ENCODE data around the gene KRT80.

The KRT80 gene

DNA sequence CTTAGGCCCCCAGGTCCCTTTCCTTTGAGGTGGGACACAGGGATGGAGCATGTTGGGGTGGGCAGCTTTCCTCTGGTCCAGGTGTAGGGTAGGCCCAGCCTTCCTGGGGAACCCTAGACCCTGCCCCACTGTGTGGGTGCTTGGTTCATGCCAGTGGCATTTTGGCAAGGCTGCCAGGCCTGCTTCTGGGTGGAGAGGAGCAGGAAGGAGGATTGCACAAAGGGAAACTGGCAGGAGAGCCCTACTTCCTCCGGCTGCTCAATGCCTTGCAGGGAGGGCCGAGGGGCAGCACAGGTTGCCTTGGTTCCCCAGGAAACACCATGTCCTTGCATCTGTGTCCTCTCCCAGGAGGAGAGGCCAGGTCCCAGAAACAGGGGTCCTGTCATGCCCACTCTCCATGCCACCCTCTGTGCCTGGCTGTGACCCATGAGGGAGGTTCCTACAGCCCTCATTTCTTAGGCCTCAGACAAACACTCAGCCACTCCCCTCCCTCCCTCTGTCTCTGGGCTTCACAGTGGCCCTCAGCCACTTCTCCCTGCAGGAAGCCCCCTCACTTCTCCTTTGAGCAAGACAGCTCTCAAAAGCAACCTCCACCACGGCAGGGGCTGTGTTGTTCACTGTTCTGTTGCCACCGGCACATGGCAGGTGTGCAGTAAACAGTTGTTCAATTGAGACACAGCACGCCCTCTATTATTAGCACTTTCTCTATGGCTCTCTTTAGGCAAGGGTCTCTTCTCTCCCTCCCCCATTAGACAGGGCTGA lies 6.8 kb upstream of the KRT80 start:
- DNase-seq (ENCODE audit: low read depth in 3 of 3): no peak

DNA sequence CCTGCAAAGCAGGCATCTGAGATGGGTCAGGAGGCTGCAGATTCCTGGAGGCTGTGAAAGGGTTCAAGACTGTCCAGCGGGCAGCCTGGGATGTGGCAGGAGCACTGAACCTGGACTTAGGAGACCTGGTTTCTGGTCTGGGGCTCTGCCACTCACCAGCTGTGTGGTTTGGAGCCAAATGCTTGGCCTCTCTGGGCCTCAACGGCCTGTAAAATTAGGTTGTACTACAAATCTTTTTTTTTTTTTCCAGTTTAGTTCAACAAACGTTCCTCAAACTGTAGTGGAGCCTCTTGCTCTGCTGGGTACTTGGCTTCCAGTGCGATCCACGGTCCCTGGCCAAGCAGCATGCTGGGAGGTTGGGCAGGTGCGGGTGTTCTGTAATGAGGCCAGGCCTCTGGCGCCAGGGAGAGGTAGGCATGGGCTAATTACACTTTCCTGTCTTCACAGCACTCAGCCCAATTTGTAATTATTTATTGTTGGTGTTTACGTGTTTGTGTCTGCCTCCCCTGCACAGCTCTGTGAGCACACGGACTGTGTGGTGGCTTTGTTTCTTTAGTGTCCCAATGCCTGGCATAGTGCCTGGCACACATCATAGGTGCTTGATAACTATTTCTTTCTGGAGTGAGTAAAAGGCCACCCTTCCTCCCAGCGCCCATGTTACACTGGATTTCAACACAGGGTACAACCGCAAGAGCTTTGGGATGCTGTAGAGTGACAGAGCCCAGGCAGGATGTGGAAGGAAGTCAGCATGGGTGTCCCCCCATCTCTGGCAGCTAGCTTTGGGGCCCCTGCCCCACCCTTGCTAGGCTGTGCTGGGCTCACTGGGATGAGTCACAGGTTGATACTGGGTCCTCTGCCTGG lies 5.8 kb upstream of the KRT80 start:
- DNase-seq (ENCODE audit: low read depth in 3 of 3): no peak

DNA sequence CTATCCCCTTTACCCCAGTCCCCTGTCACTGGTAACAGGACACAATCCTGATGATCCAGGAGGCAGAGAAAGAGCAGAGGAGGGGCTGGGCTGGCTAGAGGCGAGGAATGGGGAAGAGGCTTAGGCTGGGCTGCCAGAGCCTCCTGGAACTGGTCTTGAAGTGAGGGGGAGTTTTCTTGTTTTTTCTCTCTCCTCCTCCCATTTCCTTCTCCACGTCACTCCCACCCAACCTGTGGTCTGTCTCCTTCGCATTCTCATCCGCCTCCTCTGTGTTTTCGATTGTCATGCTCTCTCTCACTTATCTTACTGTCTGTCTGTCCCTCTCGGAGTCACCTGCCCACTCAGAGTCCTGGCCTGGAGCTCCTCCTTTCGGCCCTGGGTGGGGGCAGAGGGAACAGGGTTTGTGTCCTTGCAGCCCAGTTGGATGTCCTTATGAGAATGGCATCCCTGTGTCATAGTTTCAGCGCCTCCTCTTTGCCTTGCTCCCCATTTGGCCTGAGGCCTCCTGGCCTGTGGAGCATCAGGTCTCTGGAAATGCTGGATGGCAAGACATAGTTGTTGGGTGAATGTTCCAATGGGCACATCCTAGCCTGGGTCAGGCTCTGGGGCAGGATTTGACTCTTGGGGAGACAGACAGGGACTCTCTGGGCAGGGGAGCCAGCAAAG lies 3.4 kb upstream of the KRT80 start:
- no peak for DNase-seq (ENCODE audit: low read depth in 3 of 3)

DNA sequence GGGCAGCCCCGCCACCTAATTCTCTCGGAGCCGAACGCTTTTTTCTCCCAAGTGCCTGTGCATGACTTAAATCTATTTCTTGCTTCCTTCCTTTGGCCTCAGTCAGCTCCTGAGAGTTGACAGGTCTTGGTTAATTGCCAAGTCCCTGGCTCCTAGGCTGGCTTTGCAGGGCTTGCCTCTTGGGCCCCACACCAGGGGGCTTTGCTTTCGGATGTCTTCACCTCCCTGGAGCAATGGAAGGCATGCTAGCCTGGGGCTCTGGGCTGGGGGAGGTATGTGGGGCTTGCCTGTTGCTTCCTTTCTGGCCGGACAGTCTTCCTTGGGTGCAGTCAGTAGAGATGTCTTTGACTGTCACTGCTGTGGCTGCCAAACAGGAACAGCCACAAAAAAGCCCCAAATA lies 2.2 kb upstream of the KRT80 start:
- DNase-seq (ENCODE audit: low read depth in 3 of 3): no peak

DNA sequence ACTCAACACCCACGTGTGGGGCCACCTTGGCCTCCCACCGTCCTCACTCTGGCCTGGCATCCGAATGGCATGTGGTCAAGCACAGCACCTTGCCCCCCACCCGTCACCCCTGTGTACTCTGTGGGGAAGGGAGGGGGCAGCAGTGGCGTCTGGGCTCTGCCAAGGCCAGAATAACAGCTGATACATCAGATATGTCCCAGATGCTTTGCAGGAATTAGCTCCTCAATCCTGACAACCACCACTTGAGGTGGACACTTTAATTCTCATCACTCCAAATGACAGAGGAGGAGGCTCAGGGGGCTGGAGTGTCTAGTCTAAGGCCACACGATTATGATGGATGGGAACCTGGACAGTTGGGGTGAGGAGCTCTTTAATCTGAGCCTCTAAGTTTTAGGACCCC lies 1.7 kb upstream of the KRT80 start:
- DNase-seq (ENCODE audit: low read depth in 3 of 3): no peak

DNA sequence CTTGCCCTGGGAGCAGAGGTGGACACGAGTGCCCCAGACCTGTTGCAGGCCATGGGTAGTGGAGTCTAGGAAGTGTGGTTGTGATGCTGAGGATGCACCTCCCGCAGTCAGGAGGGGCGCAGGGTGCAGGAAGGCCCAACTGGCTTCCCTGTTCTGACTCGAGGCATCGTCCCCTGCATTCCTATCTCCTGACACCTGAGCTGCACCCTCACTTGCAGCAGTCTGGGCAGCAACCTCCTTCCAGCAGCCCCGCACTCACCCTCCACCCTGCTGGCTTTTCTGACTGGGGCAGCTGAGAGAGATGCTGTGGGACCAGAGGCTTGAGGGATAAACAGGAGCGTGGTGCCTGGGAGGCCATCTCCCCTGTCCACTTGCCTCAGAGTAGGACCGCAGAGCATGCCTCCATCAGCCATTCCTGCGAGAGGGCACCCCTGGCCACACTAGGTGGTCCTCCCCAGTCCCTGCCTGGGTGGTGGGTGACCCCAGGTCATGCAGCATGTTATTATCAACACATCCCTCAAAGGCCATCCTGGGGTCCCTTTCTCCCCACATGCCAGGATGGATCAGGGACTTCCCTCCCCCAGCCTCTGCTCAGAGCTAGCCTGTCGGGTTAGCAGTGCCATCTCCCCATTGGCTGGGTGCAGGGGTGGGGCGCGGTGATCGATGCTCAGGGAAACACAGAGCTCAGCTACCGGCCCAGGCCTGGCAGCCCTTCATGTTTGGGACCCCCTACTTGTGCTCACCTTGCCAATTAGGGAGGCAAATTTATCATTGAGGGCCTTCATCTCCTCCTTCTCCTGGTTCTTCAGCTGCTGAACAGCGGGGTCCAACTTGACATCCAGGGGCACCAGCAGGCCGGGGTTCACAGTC lies 719 bp downstream of the KRT80 start:
- DNase-seq (ENCODE audit: low read depth in 3 of 3): no peak

DNA sequence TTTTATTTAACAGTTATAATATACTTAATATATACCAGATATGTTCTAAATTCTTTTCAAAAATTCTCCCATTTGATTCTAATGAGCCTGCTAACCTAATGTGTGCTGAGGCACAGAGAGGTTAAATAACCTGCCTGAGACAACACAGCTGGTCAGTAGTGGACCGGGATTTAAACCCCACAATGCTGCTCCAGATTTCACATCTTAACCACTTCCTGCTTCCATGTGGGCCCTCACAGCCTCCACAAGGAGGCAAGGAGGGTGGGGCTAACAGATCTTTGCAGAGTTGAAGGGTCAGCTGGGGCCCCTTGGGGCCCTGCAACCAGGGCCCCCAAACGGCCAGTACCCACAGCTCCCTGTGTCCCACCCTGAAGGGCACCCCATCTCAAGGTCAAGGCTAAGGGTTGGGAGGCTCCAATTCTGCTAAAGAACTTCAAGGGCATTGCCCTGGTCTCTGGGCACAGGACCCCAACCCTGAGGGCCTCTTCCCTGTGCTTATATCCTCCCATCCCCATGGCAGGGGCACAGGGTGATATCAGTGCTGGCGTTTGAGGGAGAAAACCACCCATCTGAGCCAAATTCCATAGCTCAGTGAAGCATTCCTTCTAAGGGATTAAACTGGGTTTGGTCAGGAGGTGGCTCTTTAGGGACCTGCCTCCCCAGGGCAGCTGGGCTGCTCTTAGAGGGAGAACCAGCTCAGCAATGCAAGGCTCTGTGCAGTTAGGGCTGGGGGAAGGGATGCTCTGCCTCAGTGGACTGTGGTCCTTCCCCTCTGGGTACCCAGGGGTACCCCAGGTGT lies 2.2 kb downstream of the KRT80 start:
- DNase-seq (ENCODE audit: low read depth in 3 of 3): no peak

DNA sequence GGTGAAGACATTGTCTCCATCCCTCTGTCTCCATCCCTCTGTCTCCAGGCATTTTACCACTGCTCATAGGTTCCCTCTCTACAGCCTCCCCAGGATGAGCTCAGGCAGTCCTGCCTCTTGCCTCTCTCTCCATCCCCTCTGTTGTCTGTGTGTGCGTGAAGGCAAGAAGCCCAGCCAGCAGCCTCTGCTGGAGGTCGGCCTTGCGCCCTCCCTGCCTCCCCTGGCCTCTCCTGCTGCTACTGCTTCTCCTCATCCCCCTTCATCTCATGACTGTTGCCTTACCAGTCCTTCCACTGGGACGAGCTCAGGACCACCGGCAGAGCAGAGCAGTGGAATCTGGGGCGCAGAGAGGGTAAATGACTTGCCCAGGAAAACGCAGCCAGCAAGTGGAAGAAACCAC lies 3.2 kb downstream of the KRT80 start:
- DNase-seq (ENCODE audit: low read depth in 3 of 3): no peak

DNA sequence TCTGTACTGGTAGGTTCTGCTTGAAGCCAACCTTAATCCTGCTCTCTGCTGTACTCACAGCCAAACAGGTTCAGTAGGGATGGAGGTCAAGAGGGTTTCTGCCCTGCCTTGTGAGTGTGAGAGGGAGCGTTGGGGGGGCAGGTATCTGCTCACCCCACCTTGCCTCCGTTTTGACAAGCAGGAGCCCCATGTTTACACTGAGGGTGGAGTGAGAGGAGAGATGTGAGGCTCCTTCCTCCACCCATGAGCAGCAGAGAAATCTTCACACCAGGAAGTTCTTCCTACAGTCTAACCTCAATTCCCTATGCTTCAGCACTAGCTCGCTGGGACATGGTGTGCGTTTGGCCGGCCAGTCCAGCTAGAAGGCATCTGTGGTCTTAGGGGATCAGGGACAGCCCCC lies 4.2 kb downstream of the KRT80 start:
- DNase-seq (ENCODE audit: low read depth in 3 of 3): no peak

DNA sequence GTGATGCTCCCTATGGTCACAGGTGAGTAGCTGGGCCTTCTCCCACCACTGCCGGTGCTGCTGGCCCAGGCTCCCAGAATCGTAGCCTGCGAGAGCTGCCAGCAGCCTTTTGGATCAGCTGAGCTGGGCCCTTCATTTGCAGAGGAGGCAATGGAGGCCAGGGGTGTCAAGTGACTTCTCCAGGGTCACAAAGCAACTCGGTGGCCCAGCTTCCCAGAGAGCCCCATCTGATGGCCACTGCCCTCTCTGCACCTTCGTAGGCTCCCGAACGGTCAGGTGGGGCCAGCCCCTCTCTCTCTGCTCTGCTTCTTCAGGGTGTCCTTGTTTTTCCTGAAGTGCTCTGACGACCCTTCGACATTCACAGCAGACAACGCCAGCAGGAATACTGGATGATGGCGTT lies 4.6 kb downstream of the KRT80 start:
- DNase-seq (ENCODE audit: low read depth in 3 of 3): no peak

DNA sequence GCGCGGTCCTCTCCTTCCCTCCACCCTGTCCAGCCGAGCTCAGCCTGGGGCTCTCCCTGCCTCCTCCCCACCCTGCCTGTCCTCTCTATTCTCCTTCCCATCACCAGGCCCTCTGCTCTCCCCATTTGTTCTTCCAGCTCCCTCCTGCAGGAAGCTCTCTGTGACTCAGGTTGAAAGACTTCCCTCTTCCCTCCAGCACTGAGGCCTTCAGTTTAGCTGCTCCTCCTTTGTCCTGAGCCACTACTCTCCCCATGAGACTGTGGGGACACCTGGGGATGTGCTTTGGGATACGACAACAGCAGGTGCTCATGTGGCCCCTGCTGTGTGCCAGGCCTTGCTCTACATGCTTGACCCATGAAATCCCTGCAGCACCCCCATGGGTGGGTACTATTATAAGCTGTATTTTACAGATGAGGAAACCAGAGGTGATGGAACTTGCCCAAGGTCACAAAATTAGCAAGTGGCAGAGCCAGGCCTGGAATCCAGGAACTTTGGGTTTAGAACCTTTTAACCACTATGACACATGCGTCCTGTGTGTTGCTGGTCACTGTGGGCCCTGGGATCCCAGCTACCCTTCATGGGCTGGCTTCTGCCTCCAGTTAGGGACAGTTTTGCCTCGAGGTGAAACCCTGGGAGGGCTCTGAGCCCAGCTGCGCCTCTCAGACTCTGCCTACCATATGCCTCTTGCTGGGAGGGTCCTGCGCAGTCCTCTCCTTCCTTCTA lies 5.5 kb downstream of the KRT80 start:
- no peak for DNase-seq (ENCODE audit: low read depth in 3 of 3)

DNA sequence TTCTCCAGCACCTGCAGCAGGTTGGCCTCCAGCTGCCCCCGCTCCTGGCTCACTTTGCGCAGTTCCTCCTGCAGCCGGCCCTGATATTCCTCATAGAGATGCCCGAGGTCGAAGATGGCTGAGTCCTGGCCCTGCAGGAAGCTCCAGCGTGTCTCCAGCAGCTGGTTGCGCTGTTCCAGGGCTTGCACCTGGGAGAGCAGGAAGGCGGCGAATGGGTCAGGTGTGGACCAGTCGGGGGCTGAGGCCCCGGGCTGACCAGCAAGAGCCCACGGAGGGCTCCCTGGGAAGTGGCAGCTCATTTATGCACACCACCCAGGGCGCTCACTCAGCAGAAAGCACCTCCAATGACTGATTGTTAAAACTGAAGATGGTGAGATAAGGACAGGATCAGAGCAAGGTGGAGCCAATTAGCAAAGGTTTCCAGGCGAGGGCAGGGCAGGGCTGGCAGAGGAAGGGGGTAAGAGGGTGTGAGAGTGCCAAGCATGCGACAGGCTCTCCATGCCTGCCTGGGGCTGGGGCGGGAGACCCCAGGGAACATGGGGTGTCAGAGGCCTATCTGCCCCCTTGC lies 6.3 kb downstream of the KRT80 start:
- no peak for DNase-seq (ENCODE audit: low read depth in 3 of 3)

DNA sequence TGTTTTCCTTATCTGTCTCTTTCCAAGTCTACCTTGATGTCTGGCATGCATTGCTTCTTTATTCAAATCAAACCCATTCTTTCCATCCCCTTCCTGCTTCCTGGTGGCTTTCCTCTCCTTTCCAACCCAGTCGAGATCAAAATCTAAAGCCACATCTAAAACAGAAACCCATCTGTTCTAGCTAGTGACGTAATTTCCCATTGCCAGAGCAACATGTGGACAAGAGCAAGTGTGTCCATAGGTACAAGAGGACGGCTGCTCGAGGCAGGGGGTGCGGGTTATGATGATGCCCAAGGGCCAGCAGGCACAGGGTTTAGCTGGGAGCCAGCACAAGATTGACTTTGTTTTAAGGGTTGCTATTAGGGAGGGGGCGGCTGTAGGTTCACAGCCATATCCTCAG lies 7.0 kb downstream of the KRT80 start:
- no peak for DNase-seq (ENCODE audit: low read depth in 3 of 3)

DNA sequence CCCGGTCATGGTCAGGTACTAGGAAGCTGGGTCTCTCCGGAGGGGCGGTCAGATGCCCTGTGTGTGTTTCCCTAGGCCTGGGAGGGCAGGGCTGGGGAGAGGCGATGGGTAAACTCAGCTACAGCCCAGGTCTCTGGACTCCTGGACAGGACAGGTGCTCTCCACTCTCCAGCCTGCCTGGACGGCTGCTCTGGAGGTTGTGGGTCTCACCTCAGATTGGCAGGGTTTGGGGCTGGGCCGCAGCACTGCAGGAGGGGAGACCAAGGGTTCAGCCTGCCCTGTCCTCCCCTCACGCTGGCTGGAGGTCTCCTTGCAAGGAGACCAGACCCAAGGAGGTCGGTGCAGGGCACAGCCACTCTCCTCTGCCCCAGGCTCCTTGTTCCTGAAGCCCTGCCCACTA lies 7.8 kb downstream of the KRT80 start:
- DNase-seq (ENCODE audit: low read depth in 3 of 3): no peak

DNA sequence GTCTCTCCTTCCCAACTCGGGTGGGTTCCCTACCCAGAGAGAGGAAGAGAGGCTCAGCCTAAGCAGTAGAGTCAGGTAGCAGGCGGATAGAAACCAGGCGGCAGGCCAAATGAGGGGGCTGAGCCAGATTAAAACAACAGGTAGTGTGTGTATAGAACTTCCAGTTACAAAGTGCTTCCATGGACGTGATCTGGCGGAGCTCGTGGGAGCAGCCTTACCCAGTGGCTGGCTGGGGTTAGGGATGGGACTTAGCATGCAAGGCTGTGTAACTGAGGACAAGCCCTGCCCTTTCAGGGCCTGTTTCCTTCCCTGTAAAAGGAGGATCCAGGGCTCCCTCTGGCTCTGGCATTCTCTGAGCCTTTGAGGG lies 8.3 kb downstream of the KRT80 start:
- no peak for DNase-seq (ENCODE audit: low read depth in 3 of 3)

DNA sequence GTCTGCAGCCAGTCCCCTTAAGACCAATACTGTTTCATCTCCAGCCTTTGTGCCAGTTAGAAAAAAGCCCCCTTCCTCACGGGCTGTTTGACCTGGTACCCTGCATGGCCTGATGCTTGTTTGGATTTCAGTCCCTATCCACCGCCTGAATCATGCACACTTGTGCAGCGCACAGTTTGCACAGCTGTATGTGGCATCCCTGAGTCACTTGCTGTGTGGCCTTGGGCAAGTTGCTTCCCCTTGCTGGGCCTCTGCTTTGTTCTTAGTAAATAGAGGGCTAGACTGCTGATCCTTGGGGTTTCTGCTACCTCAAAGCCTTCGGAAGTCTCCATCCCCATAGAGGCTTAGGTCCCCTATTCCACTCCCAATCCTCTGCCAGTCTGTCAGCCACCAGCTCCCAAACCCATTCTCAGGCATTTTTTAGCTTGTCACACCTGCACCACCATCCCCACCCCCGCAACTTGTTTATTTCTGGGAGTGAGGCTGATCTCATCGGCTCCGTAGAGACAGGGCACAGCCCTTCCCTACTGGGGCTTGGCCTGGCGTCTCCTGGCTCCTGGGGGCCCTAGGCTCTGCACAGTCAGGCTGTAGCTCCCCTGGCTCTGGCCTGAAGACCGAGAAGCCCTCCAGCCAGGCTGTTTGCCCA lies 8.8 kb downstream of the KRT80 start:
- no peak for DNase-seq (ENCODE audit: low read depth in 3 of 3)

DNA sequence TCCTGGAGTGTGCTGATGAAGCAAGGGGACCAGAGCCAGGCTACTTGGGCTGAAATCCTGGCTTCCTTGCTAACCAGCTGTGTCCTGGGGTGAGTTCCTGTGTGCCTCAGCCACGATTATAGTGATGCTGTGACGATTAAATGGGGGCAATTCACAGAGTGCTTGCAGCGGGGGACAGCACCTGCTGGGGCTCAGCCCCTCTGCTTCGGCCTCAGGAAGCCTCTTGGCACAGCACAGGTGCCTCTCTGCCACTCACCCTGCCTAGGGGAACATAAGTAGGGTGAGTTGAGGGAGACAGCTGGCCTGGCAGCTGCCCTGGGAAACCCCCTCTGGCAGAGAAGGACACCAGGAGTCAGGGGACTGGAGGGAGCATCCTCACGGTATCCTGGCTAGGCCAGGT lies 9.4 kb downstream of the KRT80 start:
- no peak for DNase-seq (ENCODE audit: low read depth in 3 of 3)

DNA sequence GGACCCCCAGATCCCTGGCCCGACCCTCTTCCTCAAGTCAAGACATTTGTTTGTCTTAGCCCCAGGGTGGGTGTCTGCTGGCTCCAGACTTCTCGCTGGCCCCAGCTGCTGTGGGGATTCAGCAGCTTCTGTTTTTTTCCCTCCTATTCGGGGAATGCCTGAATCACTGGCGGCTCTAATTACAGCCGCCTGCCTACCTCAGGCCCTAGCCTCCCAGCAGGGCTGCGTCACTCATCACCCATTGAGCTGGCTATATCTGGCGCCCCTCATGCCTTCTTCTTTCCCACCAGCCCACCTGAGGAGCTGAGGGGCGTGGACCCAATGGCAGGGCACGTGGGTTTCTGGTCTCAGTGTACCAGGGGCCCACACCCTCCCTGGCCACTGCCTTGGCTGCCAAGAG lies 10.1 kb downstream of the KRT80 start:
- no peak for DNase-seq (ENCODE audit: low read depth in 3 of 3)

DNA sequence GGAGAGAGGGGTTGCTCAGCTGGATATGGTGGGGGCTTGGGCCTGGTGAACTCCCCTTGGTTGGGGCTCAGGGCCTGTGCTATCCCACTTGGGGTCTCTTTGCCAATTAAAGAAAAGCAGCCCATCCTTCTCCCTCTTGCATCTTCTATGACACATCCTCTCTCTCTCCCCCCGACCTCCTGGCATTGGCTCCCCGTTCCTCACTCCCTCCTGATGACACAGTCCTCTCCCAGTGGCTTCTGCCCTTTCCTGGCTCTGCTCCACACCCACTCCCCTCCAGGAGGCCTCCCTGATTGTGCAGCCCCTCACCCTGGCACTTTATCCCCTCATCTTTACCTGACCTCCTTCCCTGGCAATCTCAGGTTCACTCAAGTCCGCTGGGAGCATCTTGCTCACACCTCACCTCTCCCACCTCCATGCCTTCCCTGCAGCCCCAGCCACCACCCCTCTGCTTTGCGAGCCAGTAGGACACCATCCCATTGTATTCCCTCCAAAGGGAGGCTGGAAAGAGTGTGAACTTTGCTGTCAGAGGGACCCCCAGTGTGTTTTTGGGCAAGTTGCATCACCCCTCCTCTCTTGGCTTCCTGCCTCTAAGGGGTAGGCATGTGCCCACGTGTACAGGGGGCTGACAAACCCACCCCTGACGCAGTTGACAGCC lies 10.7 kb downstream of the KRT80 start:
- no peak for DNase-seq (ENCODE audit: low read depth in 3 of 3)

Data from stimulated activated CD4-positive, alpha-beta T cell treated with anti-CD3 and anti-CD28 coated beads, TNF-alpha, amount 100 ng/mL, for 24 hours (primary cell).